NCI-H82 treated with DMSO at 0.1 percent for 48 hours (cell line): ENCODE measurements around the gene TEX51.

Experiments used
- DNase-seq: peaks from one replicate; lab custom pipeline; 2025; ENCODE audit not compliant: unreplicated experiment; lab: John Stamatoyannopoulos, UW

TEX51 gene

DNA sequence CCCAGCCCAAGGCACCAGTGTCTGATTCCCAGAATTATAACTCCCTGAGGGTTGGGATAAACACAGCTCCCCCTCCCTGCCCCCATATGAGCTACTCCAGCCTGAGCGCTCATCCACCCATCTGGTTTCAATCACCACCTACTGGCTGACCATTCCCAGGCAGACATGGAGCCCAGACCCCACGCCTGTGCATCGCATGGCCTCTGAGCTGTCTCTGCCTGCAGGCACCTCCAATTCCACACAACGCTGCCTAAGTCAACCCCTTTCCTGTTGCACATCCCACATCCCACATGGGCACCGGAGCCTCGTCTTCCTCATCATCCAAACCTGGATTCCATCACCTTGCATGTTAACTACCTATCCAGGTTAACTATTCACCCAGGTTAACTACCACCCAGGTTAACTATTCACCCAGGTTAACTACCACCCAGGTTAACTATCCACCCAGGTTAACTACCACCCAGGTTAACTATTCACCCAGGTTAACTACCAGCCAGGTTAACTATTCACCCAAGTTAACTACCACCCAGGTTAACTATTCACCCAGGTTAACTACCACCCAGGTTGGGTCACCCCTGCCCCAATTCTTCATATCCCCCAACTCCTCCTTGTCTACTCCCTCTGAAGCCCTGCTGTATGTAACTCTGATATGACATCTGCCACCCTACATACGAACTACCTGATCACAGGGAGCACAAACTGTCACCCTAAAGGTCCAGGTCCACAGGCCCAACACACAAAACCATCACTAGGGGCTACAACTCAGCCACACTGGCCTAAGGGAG lies 47.8 kb downstream of the TEX51 start:
- DNase-seq = peak; percentile 10

DNA sequence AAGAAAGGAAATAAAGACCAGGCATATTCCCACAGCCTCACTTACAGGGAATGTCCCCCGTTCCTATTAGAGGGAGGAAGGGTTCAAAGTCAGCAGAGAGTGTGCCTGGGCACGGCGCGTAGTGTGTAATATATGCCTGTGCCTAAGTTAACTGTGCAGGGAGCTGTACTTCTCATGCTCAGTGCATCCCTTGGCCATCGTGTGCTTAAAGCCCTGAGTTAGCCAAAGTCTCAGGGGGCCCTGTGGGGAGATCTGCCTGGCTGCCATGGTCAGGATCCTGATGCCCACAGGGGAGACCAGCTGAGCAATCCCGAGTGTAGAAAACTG lies 48.4 kb downstream of the TEX51 start:
- DNase-seq = no peak

DNA sequence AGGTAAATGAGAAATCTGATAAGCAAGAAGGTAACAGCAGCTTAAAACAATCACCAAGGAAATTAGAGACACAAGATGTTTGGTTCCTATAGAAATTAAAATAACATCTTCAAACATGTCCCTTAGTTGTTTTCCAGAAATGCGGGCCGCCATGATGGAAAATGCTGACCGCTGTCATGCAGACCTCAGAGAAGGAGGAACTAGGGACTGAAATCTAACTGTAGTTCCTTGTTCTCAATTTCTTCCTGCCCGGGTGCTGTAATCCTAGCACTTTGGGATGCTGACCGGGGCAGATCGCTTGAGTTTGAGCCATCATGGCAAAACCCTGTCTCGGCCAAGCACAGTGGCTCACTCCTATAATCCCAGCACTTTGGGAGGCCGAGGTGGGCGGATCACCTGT lies 51.1 kb downstream of the TEX51 start:
- DNase-seq = no peak

DNA sequence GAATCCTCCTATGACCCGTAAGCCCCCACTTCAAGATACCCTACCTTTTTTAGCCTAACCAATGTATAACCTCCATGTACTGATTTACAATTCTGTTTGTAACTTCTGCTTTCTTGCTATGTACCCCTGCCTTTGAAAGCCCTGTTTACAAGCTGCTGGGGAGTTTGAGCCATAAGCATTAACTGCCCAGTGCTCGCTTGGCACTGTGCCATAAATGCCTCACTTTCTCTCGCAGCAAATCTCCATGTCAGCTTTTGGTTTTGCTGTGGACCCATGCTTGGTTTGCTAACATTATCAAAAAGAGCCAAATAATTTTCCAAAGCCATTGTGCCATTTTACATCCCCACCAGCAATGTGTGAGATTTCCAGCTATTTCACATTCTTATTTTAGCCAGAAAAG lies 51.8 kb downstream of the TEX51 start:
- no peak for DNase-seq
